ENCODE results near the gene SLC44A4.

SLC44A4 gene

GRCh38 chr6:31878726-31879125 lies at the start of gene SLC44A4:
TSS of gene SLC44A4 (minus strand) at chr6:31878997. CDS start at chr6:31878980, 17 bp downstream.
- no peak within 1 kb of the TSS for H3K4me3 ChIP-seq
- DNase-seq (ENCODE audit: low spot score) = no peak
- no peak within 1 kb of the TSS for H3K27ac ChIP-seq
- TF ChIP-seq, protein P1, sequence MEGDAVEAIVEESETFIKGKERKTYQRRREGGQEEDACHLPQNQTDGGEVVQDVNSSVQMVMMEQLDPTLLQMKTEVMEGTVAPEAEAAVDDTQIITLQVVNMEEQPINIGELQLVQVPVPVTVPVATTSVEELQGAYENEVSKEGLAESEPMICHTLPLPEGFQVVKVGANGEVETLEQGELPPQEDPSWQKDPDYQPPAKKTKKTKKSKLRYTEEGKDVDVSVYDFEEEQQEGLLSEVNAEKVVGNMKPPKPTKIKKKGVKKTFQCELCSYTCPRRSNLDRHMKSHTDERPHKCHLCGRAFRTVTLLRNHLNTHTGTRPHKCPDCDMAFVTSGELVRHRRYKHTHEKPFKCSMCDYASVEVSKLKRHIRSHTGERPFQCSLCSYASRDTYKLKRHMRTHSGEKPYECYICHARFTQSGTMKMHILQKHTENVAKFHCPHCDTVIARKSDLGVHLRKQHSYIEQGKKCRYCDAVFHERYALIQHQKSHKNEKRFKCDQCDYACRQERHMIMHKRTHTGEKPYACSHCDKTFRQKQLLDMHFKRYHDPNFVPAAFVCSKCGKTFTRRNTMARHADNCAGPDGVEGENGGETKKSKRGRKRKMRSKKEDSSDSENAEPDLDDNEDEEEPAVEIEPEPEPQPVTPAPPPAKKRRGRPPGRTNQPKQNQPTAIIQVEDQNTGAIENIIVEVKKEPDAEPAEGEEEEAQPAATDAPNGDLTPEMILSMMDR (IDR thresholded peaks at IDR 0.05) = no peak

GRCh38 chr6:31928672-31928939 lies 49.8 kb upstream of the SLC44A4 start:
- H3K4me3 ChIP-seq = peak overlapping the region; percentile 43
- TF ChIP-seq, protein P1 (IDR thresholded peaks at IDR 0.05) = no peak
- DNase-seq (ENCODE audit: low spot score) = no peak
- no peak overlapping the region for H3K27ac ChIP-seq

DNA sequence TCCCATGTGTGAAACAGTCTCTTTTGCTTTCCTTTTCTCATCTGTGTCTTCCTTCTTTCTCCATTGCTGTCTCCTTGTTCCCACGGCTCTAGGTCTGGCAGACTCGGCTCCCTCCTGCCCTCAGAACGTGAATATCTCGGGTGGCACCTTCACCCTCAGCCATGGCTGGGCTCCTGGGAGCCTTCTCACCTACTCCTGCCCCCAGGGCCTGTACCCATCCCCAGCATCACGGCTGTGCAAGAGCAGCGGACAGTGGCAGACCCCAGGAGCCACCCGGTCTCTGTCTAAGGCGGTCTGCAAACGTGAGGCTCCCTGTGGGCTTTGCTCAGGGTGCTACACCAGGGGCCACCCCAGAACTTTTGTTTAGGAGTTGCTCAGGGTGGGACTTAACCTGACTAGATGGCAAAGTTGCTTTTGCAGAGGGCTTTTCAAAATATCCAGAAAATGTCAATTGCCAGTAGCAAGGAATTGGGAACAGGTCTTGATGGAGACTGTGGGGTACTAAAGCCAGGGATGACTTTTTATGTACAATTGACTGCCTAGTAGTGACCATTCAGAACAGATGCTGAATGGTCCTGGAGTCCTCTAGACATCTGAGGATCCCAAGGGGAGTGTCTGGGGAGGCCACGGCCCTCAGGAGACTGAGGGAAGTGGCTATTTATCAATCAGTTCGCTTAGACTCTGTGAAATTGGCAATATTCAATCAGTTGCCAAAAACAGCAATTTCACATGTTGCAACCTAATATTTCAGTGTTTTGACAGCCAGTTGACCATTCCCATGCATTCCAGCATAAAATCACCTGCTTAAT lies 49.3 kb upstream of the SLC44A4 start:
- Histone ChIP-seq H3K27ac (peak overlapping the region in 1 of 2 donors; percentile 51), H3K4me3 (peak overlapping the region; percentile 43)
- TF ChIP-seq, protein P1 (IDR thresholded peaks at IDR 0.05) = no peak
- no peak for DNase-seq (ENCODE audit: low spot score)

DNA sequence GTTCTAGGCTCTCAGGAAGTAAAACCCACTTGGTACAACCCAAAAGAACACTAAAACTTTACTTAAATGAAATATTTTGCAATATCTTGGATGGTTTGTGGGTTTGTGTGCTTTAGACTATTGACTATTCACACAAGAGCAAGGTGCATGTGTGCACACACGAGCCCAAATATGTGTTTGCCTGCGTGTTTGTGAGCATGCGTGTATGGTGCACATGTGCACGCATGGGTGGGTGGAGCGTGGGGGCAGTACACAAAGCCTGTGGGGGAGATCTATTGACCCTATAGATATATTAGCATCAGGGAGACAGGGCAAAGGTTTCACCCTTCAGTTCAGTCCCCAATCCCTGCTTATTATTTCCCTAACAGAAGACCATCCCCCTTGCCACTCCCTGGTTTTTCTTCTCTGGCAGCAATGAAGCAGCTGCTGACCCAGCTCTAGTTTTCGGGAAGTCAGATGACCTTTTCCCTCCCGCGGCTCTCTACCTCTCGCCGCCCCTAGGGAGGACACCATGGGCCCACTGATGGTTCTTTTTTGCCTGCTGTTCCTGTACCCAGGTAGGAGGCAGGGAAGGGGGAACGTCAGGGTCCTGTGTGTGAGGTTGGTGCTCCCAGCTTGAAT lies 48.6 kb upstream of the SLC44A4 start, which contains the start of gene C2:
TSS of gene C2 (plus strand) at position 476 of the 621 bp plus-strand sequence. CDS start at position 512, 36 bp downstream.
- Histone ChIP-seq H3K27ac (peak within 1 kb of the TSS in 1 of 2 donors; percentile 51), H3K4me3 (peak within 1 kb of the TSS; percentile 43)
- TF ChIP-seq, protein P1 (IDR thresholded peaks at IDR 0.05) = no peak
- DNase-seq (ENCODE audit: low spot score) = no peak

DNA sequence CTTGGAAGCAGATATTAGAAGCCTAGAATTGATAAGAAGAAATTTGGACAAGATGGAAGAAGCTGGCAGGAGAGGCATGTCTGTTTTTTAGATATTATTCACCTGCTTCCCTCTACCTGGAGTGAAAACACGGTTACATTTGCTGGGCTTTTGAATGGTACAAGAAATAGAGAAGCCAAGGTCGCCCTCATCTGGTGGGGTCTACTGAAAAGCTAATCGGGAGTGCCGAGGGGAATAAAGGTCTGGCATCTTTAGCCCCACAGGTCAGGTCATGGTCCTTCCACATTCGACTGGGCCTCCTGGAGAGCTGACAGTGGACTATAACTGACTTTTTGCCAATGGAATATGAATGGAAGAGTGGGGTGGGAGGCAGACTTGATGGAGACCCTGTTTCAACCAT lies 44.1 kb upstream of the SLC44A4 start:
- no peak overlapping the region for H3K27ac ChIP-seq
- TF ChIP-seq, protein P1 (IDR thresholded peaks at IDR 0.05) = no peak
- H3K4me3 ChIP-seq = no peak overlapping the region
- DNase-seq (ENCODE audit: low spot score) = no peak

- Histone ChIP-seq H3K4me3 (no peak overlapping the region), H3K27ac (no peak overlapping the region)
- no peak for DNase-seq (ENCODE audit: low spot score)
- TF ChIP-seq, protein P1 (IDR thresholded peaks at IDR 0.05) = no peak
Observed at GRCh38 chr6:31920811-31921210, 42.0 kb upstream of the SLC44A4 start.
